Endodermal cell (in vitro differentiated cells): ENCODE data around the gene GRM4. TPM values are rescaled to one million over a fixed set of nuclear protein-coding genes. Genes with fewer than 3 reads are reported as not detected.

Source experiments
- DNase-seq: peaks from one replicate; pipeline ENCODE4 v3.0.0-alpha.2; 2017
- H3K27ac ChIP-seq: 2 replicates; pipeline ENCODE4 v1.5.1; 2013; ENCODE audit warnings: mild to moderate bottlenecking, low read depth, low read length, moderate library complexity
- H3K27me3 ChIP-seq: 2 replicates; pipeline ENCODE4 v1.6.1; 2013; ENCODE audit warnings: mild to moderate bottlenecking, low read length, moderate library complexity; ENCODE audit not compliant: insufficient read depth, control insufficient read depth, poor library complexity, severe bottlenecking
- H3K36me3 ChIP-seq: 2 replicates; pipeline ENCODE4 v1.7.0; 2013; ENCODE audit warnings: mild to moderate bottlenecking, low read length, moderate library complexity; ENCODE audit not compliant: control insufficient read depth, insufficient read depth
- H3K4me1 ChIP-seq: one replicate; pipeline ENCODE4 v1.7.0; 2013; ENCODE audit warnings: low read length; ENCODE audit not compliant: control insufficient read depth, insufficient read depth
- H3K4me3 ChIP-seq: 2 replicates; pipeline ENCODE4 v1.5.1; 2013; ENCODE audit warnings: mild to moderate bottlenecking, low read length, moderate library complexity
- H3K9ac ChIP-seq: 2 replicates; pipeline ENCODE4 v1.6.1; 2013; ENCODE audit warnings: mild to moderate bottlenecking, low read length, moderate library complexity; ENCODE audit not compliant: poor library complexity, severe bottlenecking; ENCODE audit errors: extremely low read depth
- H3K9me3 ChIP-seq: 2 replicates; pipeline ENCODE4 v1.6.1; 2013; ENCODE audit warnings: mild to moderate bottlenecking, low read length, moderate library complexity; ENCODE audit not compliant: control insufficient read depth
- H3K27ac Mint-ChIP-seq: 2 replicates; pipeline ENCODE4 v1.8.0; 2020; ENCODE audit warnings: mixed read lengths
- H3K27me3 Mint-ChIP-seq: 2 replicates; pipeline ENCODE4 v1.8.0; 2021; ENCODE audit warnings: mild to moderate bottlenecking, mixed read lengths; ENCODE audit not compliant: insufficient read depth
- H3K36me3 Mint-ChIP-seq: 2 replicates; pipeline ENCODE4 v1.8.0; 2020; ENCODE audit warnings: low read depth, mixed read lengths
- H3K4me1 Mint-ChIP-seq: 2 replicates; pipeline ENCODE4 v1.8.0; 2020; ENCODE audit warnings: mixed read lengths
- H3K4me3 Mint-ChIP-seq: 2 replicates; pipeline ENCODE4 v1.8.0; 2020; ENCODE audit warnings: mild to moderate bottlenecking, moderate library complexity, mixed read lengths
- H3K9me3 Mint-ChIP-seq: 2 replicates; pipeline ENCODE4 v1.8.0; 2020; ENCODE audit warnings: mild to moderate bottlenecking, mixed read lengths
- CTCF ChIP-seq: fragments of 200-600 bp; sonication (generic); conservative IDR thresholded peaks from 2 replicates; pipeline ENCODE4 v1.5.0; 2021; ENCODE audit warnings: antibody characterized with exemption, mild to moderate bottlenecking
- WGBS, 2 experiments: methylation state at CpG; one replicate each; pipeline versions ENCODE4 v1.1.5 to v1.1.7; 2013; ENCODE audit warnings: missing lambda C conversion rate in 2 of 2, mixed read lengths in 1 of 2; ENCODE audit not compliant: insufficient coverage in 1 of 2, insufficient read length in 1 of 2; 5-methylcytosine and 5-hydroxymethylcytosine counted together
- total RNA-seq, 2 donors: library from RNA; stranded (reverse); fragmentation: NEBNext Ultra II Directional in 1 of 2; extraction: Animal tissue kit (Norgen Biotek cat#: 25700) in 1 of 2; gene quantifications; 2 replicates in 1 of 2; 3 replicates in 1 of 2; pipeline ENCODE4 v1.2.1, GENCODE V29; 2021

The GRM4 gene
- total RNA-seq, 2 donors from 2014 or later: 3.1 to 9.1 TPM

- Mint-ChIP-seq H3K36me3 (no peaks in the 10 kb centered on the region), H3K27ac (no peak overlapping the region), H3K27me3 (peaks cover 96% of the 10 kb centered on the region), H3K4me1 (peaks cover 25% of the 10 kb centered on the region), H3K9me3 (peaks cover 13% of the 10 kb centered on the region), H3K4me3 (no peak overlapping the region)
- no peak for TF ChIP-seq CTCF
- H3K4me3 ChIP-seq: no peak overlapping the region
- H3K36me3 ChIP-seq: no peaks in the 10 kb centered on the region
- H3K9ac ChIP-seq: no peak overlapping the region
- no peak overlapping the region for H3K27ac ChIP-seq
- WGBS, 2 experiments: 93% methylated on average over 1 of the region's 1 CpG; no CpG with 5 or more reads in 1 of the 2 experiments
- H3K4me1 ChIP-seq: peaks cover 4% of the 10 kb centered on the region
- DNase-seq: no peak
- peaks cover 9% of the 10 kb centered on the region for H3K9me3 ChIP-seq
- peaks cover 80% of the 10 kb centered on the region for H3K27me3 ChIP-seq
These were observed 148.6 kb downstream of the GRM4 start for GRCh38 chr6:33997265-33997664.

GRCh38 chr6:33996120-33996475 is 149.8 kb downstream of the GRM4 start:
- no peak for TF ChIP-seq CTCF
- WGBS, 2 experiments: 80 to 89% methylated on average over 2 to 5 of the region's 5 CpGs
- Histone ChIP-seq H3K9ac (no peak overlapping the region), H3K4me1 (peaks cover 6% of the 10 kb centered on the region), H3K27ac (no peak overlapping the region), H3K9me3 (peaks cover 9% of the 10 kb centered on the region), H3K27me3 (peaks cover 84% of the 10 kb centered on the region), H3K36me3 (no peaks in the 10 kb centered on the region), H3K4me3 (no peak overlapping the region)
- Mint-ChIP-seq H3K27me3 (peaks cover 98% of the 10 kb centered on the region), H3K9me3 (peaks cover 13% of the 10 kb centered on the region), H3K36me3 (no peaks in the 10 kb centered on the region), H3K4me3 (no peak overlapping the region), H3K4me1 (peaks cover 27% of the 10 kb centered on the region), H3K27ac (no peak overlapping the region)
- peak; percentile 28 for DNase-seq

- Histone ChIP-seq H3K4me1 (peaks cover 7% of the 10 kb centered on the region), H3K27ac (no peak overlapping the region), H3K27me3 (peaks cover 84% of the 10 kb centered on the region), H3K9ac (no peak overlapping the region), H3K4me3 (no peak overlapping the region), H3K9me3 (peaks cover 9% of the 10 kb centered on the region), H3K36me3 (no peaks in the 10 kb centered on the region)
- Mint-ChIP-seq H3K36me3 (no peaks in the 10 kb centered on the region), H3K4me1 (peaks cover 31% of the 10 kb centered on the region), H3K27ac (no peak overlapping the region), H3K27me3 (peaks cover 98% of the 10 kb centered on the region), H3K4me3 (no peak overlapping the region), H3K9me3 (peaks cover 13% of the 10 kb centered on the region)
- 76 to 78% methylated on average over 8 to 9 of the region's 9 CpGs for WGBS, 2 experiments
- TF ChIP-seq CTCF: peak; percentile 59
- DNase-seq: peak; percentile 33
These were observed 150.4 kb downstream of the GRM4 start for GRCh38 chr6:33995309-33996119.
